CD4-positive, alpha-beta T cell treated with Interleukin-1 beta for 1 hour (primary cell): Measurements from ENCODE around the gene NTHL1.
A peak's percentile ranks its signal among the peaks of the same experiment; 100 is the strongest.
"Not testable (repeated sequence)": the region's sequence is repeated elsewhere in the genome, so short reads cannot be mapped to it uniquely, and the experiment has no call there.

Experiments used
- DNase-seq, 2 donors: peaks; one replicate each; pipeline ENCODE4 v3.0.0-alpha.2; 2020 to 2022

NTHL1 gene

DNA sequence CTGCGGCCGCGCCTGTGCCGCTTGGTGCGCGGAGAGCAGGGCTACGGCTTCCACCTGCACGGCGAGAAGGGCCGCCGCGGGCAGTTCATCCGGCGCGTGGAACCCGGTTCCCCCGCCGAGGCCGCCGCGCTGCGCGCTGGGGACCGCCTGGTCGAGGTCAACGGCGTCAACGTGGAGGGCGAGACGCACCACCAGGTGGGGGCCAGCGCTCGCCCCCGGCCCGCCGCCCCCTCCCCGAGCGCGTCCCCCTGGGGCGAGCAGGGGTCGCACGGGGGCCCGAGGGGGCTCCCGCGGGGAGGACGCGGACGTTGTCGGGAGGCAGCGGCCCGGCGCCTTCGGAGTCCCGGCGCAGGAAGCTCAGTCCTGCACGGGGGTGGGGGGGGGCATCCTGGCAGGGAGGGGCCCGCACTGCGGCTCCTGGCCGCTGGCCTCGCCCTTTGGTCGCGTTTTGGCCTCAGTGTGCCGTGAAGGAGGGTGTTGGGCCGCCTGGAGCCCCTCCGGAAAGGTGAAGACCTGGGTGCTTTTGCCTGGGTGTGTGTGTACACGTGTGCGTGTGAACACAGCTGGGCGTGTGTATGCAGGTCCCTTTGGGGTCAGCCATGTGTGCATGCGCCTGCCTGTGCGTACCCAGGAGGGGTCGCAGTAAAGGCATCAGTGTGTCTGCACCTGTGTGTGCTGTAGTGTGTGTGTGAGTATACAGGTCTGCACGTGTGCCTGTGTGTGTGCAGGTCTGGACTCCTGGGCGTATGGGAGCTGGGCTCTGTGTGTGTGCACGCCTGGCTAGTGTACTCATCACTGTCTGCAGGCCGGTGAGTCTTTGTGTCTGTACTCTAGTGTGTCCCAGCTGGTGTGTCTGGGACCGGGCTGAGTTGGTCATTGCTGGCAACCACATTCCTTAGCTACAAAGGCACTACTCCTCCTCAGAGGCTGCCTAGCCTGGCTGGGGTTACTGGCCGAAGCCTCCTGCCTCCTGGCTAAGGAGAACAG lies 20.3 kb downstream of the NTHL1 start:
- no peak for DNase-seq

DNA sequence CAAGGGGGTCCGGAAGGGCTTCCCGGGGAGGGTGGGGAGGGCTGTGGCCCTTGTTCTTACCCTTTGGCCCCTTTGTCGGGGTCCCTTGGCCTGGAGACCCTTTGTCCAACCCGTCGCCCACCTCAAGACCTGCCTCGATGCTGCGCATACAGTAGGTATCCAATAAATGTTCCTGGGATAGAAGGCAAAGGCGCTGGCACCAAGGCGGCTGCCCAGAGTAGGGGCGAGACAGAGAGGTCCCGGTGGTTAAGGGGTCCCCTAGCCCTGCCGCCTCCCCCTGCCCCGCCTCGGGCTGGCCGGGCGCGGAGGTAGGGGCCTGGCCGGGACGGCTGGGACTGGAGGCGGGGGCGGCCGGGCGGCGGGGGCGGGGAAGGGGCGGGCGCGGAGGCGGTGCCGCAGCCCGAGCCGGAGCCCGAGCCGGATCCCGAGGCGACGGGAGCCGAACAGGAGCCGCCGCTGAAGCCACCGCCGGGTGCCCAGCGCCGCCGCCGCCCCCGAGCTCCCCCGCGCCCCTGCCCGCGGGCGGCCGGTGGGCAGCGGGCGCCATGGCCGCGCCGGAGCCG lies 21.1 kb downstream of the NTHL1 start, which contains the start of gene NHERF2:
TSS of gene NHERF2 (plus strand) at position 442 of the 563 bp plus-strand sequence. CDS start at position 546, 104 bp downstream.
- DNase-seq, result no peak

DNA sequence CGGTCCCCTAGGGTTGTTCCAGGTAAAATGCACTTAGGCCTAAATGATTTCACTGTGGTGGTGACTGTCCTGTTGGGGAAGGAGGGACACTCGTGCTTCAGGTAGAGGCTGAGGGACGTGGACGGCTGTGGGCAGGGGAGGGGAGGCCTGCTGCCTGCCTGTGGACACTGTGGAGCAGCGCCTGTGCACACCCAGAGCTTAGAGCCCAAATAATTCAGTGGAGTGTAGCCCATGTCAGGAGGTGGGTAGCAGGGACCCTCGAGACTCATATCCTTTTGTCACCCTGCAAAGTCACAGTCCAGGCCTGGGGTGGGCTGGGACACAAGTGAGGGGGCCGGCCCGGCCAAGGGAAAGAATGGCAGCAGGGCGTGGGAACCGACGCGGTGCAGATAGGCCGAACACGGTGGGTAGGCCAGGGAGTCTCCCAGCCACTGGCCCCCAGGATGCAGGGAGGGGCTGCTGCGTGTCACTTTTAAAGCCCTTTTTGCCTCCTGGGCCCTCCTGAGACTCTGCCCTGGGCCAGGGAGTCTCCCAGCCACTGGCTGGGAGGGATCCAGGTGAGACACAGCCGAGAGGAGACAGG lies 21.7 kb downstream of the NTHL1 start:
- DNase-seq, result no peak

DNA sequence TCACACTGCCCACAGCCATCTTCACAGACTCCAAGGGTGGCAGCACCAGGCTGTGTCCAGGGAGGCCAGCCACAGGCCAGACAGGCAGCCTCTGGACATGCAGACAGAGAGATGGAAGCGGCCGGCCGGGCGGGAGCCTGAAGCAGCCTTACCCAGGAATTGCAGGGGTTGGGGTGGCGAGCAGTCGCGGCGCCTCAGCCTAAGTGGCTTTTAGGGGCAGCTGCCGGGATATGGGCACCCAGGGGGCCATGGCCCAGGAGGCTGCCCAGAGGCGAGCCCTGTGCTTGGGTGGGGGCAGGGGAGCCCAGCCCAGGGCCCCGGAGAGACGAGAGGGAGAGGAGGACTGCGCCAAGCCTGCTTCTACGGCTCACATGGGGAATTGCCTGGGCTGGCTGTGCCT lies 22.4 kb downstream of the NTHL1 start:
- DNase-seq, result no peak

DNA sequence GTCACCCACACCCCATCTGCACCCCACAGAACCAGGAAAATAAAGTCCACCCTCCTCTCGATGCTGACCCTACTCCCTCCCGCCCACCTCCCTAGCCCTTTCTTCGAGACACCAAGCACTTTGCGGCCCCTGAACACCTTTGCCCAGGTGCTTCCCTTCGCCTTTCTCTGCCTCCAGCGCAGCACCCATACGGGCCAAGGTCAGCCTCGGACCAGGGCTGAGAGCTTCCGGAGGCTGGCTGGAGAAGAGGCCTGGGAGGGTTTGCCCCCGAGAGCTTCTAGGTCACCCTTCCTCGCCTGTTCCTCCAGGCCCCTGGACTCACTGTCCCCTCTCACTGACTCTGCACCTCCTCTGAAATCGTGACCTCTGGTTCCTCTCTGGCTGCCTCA lies 23.6 kb downstream of the NTHL1 start:
- no peak for DNase-seq

DNA sequence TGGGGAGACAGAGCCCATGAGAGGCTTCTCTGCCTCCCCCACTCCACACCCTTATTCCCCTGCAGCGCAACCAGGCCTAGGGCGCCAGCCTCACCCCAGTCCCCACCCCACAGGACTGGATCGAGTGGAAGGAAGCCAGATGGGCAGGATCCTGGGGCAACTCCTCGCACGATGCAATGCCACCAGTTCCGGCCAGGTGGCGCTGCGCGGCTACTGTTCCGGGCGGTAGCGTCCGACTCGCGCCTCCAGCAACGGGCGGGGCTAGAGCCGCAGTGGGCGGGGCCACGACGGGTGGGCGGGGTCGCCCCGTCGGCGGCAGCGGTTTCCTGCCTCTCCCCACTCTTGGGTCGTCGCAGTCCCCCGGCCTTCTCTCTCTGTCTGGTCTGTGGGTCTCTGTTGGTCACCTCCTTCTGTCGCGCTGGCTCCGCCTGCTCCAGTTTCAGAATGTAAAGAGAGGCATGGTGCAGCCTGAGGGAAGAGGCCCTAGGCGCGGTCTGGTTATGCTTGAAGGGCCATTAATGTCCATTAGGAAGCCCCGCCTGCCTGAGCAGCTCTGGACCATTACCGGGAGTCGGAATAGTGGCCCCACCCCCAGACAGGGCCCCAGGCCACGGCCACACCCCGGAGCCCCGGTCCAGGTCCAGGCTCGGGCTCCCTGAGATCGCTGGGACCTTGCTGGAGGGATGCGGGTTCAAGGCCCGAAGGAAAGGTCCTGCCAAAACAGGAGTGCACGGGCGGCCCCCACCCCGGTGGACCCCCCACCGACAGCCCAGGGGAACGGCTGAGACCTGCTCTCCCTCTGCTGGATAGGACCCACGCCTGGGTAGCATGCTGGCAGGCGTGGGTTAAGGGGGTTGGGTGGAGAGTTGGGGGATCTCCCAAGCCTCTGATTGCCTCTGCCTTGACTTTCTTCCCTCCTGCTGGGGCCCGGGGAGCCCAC lies 24.3 kb downstream of the NTHL1 start:
- DNase-seq, result peak; percentile 93 to 96

DNA sequence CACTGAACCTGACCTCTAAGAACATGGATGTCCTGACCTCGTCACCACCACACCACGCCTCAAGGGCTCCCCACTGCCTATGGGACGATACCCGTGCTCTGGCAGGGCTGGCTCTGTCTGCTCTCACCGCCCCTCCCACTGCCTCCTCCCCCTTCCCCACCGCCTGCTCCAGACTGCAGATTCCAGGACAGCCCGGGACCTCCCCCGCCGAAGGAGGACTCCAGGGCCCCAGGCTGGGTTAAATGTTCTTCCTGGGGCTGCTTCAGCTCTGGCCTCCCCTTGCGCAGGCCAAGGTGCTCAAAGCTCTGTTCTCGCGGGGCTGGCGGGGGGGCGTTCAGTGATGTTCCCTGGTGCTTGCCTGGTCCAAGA lies 24.9 kb downstream of the NTHL1 start:
- DNase-seq, result no peak

DNA sequence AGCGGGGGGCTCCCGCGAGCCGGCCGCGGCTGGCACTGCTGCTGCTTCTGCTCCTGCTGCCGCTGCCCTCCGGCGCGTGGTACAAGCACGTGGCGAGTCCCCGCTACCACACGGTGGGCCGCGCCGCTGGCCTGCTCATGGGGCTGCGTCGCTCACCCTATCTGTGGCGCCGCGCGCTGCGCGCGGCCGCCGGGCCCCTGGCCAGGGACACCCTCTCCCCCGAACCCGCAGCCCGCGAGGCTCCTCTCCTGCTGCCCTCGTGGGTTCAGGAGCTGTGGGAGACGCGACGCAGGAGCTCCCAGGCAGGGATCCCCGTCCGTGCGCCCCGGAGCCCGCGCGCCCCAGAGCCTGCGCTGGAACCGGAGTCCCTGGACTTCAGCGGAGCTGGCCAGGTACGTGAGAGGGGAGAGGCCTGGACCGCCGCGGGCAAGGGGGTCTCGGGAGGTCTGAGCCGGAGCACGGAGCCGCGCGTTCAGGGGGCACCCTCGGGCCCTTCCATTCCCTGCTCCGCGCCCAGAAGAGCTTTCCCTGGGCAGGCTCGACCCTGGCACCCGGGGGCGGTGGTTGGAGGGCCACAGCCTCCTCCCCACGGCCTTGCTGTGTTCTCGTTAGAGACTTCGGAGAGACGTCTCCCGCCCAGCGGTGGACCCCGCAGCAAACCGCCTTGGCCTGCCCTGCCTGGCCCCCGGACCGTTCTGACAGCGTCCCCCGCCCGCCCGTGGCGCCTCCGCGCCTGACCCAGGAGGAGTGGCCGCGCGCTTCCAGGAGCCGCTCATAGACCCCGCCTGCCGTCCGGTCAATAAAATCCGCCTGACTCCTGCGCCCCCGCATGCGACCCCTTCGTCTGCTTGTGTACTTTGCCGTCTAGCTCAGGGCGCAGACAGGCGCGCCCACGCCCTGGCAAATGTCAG lies 27.5 kb downstream of the NTHL1 start:
- no peak for DNase-seq

DNA sequence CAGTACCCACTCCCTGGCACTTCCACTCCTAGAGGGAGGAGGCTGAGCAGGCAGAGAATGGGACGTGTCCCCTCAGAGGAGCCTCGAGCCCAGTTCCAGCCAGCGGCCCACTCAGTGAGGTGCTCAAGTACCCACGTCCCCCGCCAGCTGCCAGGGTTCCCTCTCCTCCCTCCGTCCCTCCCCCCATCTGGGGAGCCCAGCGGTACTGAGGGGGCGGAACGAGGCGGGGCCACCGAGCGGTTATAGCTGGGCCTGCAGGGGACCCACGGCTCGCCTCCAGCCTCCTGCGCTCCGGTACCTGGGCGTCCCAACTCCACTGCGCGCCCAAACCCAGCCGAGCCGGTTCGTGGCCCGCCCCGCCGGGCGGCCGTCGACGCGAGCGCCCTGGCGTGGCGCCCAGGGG lies 28.1 kb downstream of the NTHL1 start, which contains the start of gene NPW:
TSS of gene NPW (plus strand) at position 268 of the 403 bp plus-strand sequence.
- peak in 1 of 2 donors; percentile 24 for DNase-seq

DNA sequence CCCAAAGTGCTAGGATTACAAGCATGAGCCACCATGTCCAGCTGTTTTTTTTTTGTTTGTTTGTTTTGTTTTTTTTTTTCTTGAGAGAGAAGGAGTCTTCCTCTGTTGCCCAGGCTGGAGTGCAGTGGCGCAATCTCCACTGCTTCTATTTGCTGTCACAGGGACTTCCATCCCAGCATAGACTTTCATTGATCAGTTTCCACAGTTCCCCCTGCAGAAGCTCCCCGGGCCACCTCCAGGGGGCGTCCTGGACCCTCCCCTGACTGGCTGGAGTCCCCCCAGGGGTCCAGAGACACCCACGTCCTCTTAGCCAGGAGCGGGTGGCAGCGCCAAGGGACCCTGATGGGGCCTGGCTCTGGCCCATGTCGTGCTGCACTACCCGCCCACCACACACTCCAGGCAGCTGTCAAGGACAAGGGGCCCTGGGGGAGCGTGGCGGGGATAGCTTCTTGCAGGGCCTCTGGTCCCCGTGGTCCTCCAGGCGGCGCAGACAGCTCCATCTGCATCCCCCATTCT lies 31.2 kb downstream of the NTHL1 start:
- no peak for DNase-seq

DNA sequence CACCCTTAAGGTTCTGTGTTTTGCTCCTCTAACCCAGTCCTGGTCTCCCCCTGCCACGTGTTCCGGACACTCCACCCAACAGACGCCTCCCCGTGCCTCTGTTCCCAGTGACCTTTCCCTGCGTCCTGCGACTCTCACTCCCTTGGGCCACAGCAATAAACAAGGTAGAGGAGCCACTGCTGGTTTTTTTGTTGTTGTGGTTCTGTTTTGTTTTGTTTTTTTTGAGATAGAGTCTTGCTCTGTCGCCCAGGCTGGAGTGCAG lies 31.8 kb downstream of the NTHL1 start:
- no peak for DNase-seq

DNA sequence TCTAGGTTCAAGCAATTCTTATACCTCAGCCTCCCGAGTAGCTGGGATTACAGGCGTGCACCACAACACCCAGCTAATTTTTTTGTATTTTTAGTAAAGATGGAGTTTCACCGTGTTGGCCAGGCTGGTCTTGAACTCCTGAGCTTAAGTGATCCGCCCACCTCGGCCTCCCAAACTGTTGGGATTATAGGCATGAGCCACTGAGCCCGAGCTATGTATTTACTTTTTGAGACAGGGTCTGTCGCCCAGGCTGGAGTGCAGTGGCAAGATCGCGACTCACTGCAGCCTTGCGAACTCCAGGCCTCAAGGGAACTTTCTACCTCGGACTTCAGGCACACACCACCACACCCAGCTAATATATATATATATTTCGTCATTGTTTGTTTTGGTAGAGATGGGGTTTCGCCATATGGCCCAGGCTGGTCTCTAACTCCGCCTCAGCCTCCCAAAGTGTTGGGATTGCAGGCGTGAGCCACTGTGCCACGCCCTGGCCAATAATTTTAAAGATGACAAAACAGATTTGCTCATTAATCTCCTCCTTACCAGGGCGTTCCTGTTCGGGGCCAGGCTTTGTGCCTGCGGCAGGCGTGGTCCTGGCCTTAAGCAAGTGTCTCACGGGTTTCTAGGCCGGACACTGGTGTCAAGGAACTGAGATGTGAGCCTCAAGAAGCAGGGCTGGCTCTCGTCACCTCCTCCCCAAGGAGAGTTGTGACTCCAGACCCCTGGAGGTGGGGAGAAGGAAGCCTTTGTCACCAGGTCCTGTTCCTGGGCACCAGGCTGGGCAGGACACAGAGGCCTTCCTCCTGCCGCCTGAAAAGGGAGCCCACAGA lies 32.3 kb downstream of the NTHL1 start:
- peak in 1 of 2 donors; percentile 58 for DNase-seq

DNA sequence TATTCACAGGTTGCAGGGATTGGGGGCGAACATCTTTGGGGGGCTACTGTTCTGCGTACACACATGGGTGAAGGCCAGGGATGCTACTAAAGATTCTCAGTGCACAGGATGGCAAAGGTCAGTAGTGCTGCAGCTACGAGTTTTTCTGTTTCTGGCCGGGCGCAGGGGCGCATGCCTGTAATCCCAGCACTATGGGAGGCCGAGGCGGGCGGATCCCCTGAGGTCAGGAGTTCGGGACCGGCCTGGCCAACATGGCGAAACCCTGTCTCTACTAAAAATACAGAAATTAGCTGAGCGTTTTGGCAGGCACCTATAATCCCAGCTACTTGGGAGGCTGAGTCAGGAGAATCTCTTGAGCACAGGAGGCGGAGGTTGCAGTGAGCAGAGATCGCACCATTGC lies 34.1 kb downstream of the NTHL1 start:
- DNase-seq, result no peak

DNA sequence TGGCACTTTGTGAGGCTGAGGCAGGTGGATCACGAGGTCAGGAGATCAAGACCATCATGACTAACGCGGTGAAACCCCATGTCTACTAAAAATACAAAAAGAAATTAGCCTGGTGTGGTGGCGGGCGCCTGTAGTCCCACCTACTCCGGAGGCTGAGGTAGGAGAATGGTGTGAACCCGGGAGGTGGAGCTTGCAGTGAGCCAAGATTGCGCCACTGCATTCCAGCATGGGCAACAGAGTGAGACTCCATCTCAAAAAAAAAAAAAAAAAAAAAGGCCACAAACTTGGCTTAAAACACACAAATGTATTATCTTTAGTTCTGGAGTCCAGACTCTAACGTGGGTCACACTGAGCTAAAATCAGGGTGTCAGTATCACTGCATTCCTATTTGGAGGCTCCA lies 35.9 kb downstream of the NTHL1 start:
- DNase-seq, result not testable (repeated sequence)

DNA sequence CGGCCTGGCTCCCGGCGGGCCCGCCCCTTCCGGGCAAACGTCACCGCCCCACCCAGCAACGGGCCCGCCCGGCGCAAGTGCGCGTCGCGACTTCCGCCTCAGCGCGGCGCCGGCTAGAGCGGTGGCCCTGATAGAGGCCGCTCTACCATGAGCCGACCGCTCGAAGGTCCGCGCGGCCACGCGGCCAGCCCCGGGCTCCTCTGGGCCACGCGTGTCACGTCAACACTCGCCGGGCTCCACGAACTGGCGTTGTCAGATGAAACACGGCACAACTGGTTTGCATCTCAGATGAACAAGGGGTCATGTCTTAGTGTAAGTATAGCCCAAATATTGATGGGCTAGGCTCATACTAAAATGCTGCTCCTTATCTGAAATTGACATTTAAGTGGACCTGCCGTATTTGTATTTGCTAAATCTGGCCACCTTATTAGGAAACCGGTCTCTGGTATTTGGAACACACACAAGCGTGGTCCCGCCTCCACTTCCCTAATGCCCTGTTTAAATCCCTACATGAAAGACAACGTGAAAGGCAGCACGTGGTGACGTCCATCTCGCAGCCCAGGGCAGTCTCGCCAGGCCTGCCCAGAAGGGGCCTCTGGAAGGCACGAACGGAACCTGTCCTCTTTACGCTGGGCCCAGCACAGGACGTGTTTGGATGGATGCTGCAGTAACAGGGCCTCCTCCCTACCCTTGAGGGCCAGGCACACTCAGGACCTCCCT lies 37.7 kb downstream of the NTHL1 start, which contains the start of gene ZNF598:
TSS of gene ZNF598 (minus strand) at position 31 of the 720 bp plus-strand sequence.
- DNase-seq, result peak; percentile 83 to 86

DNA sequence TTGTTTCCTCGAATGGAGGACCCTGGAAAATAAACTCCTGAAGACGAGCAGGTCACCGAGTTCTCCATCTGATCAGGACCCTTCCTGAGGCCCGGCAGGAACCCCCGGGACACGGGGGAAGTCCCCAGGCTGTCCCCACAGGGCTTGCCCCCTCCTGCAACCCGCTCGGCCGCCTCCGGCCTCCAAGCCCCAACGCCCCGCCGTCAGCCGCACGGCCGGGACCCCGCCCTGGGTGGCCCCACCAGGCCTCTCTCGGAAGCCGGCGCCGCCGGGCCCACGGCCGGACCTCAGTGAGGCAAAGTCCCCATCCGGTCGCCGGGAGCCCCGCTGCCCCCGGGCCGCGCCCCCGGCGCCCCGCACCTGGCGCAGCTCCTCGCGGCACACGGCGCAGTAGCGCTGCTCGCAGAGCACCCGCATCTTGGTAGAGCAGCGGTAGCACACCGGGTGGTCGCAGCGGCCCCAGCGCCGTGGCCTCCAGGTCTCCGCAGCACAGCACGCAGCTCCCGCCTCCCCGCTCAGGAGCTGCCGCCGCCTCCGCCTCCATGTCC lies 38.4 kb downstream of the NTHL1 start:
- DNase-seq, result no peak

DNA sequence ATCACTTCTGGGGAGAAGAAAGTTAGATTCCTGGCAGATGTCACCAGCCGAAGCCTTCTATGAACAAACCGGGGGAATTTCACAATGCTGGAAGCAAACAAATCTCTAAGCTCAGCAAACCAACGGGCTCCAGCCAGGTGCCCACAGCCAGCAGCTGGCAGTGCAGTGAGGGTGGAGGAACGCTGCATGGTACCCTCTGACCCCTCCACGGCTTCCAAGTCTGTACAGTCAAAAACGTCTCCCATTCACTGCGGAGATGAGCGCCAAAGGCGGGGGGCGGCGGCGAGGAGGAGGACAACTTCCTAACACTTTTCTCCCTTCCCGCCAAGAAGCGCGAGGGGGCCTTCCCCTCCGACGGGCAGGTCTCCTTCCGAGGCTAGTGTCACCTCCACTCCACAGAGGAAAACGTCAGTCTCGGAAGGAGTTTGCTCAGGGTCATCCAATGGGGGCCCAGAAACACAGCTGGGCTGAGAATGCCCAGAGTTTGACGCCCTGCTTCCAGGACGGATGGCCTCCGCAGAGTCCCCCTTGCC lies 38.9 kb downstream of the NTHL1 start:
- DNase-seq, result no peak

DNA sequence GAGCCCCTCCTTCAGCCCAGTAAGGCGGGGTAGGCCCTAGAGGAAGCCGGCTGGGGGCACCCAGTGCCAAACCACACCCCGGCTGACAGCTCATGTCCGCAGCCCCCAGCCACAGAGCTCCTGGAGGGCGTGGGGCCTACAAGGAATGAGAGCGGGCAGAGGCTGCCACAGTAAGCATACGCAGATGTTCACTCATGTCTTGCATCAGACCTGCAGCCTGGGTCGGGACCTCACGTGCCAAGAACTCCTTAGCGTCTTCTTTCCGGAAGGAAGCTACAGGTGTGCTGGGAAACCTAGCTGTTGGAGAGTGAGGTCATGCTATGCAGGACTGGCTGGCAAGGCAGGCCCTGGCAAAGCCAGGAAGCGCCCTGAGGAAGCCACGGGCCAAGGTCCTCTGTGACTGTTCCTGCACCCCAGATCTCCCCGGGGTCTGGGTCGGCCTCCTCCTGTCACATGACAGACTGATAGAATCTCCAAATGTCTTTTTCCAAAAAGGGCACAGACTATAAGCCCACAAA lies 39.6 kb downstream of the NTHL1 start:
- DNase-seq, result no peak
